HUES64 (cell line): Measurements from ENCODE around the gene ADAT1.

Source experiments
- H3K27ac ChIP-seq: 2 replicates; pipeline ENCODE4 v1.7.0; 2013; ENCODE audit warnings: low read depth, low read length, inconsistent platforms
- H3K27me3 ChIP-seq: 2 replicates; pipeline ENCODE4 v1.6.1; 2013; ENCODE audit warnings: mild to moderate bottlenecking, low read length; ENCODE audit not compliant: insufficient read depth
- H3K36me3 ChIP-seq: 2 replicates; pipeline ENCODE4 v1.6.1; 2013; ENCODE audit warnings: mild to moderate bottlenecking, low read length; ENCODE audit not compliant: insufficient read depth
- H3K4me1 ChIP-seq: 2 replicates; pipeline ENCODE4 v1.6.1; 2013; ENCODE audit warnings: mild to moderate bottlenecking, low read length, moderate library complexity; ENCODE audit not compliant: insufficient read depth
- H3K4me3 ChIP-seq: 2 replicates; pipeline ENCODE4 v1.5.1; 2013; ENCODE audit warnings: mild to moderate bottlenecking, low read length, moderate library complexity
- H3K9ac ChIP-seq: 2 replicates; pipeline ENCODE4 v1.6.1; 2013; ENCODE audit warnings: mild to moderate bottlenecking, low read depth, low read length
- H3K9me3 ChIP-seq: 2 replicates; pipeline ENCODE4 v1.6.1; 2013; ENCODE audit warnings: low read depth, low read length; ENCODE audit not compliant: insufficient read depth
- WGBS: fragments of 150-250, 120-280 bp; methylation state at CpG from one replicate; pipeline ENCODE4 v1.1.7; 2013; ENCODE audit warnings: missing lambda C conversion rate; 5-methylcytosine and 5-hydroxymethylcytosine counted together

The ADAT1 gene

GRCh38 chr16:75555707-75556430, 67.2 kb downstream of the ADAT1 start, which contains the start of gene TMEM231:
Gene TMEM231 (minus strand): TSS chr16:75556252. CDS start chr16:75556209, 43 bp downstream.
- H3K9me3 ChIP-seq = no peaks in the 10 kb centered on the region
- no peaks in the 10 kb centered on the region for H3K36me3 ChIP-seq
- peak within 1 kb of the TSS; percentile 89 for H3K4me3 ChIP-seq
- under 1% methylated on average over 75 of the region's 75 CpGs for WGBS
- H3K9ac ChIP-seq = peak within 1 kb of the TSS; percentile 71
- H3K4me1 ChIP-seq = peaks cover 18% of the 10 kb centered on the region
- H3K27ac ChIP-seq = peak within 1 kb of the TSS; percentile 55; the same call in 1 of the 2 replicates
- H3K27me3 ChIP-seq = no peaks in the 10 kb centered on the region

GRCh38 chr16:75555213-75555706, 67.8 kb downstream of the ADAT1 start:
- H3K27ac ChIP-seq = peak overlapping the region; percentile 55; the same call in 1 of the 2 replicates
- WGBS = under 1% methylated on average over 26 of the region's 26 CpGs

GRCh38 chr16:75552951-75553350, 70.1 kb downstream of the ADAT1 start:
- H3K27me3 ChIP-seq = no peaks in the 10 kb centered on the region
- H3K9ac ChIP-seq = no peak overlapping the region
- no peaks in the 10 kb centered on the region for H3K36me3 ChIP-seq
- peaks cover 15% of the 10 kb centered on the region for H3K4me1 ChIP-seq
- no peak overlapping the region for H3K4me3 ChIP-seq
- WGBS = 88% methylated on average over 2 of the region's 2 CpGs
- no peak overlapping the region for H3K27ac ChIP-seq
- H3K9me3 ChIP-seq = no peaks in the 10 kb centered on the region

More at GRCh38 chr16:75555213-75555706, 67.8 kb downstream of the ADAT1 start:
- peaks cover 20% of the 10 kb centered on the region for H3K4me1 ChIP-seq
- H3K9me3 ChIP-seq = no peaks in the 10 kb centered on the region
- no peaks in the 10 kb centered on the region for H3K27me3 ChIP-seq
- H3K4me3 ChIP-seq = peak overlapping the region; percentile 89
- H3K36me3 ChIP-seq = no peaks in the 10 kb centered on the region
- H3K9ac ChIP-seq = peak overlapping the region; percentile 71

- WGBS = 71% methylated on average over 7 of the region's 7 CpGs
- peaks cover 12% of the 10 kb centered on the region; the same call in 1 of the 2 replicates for H3K4me1 ChIP-seq
- H3K36me3 ChIP-seq = no peaks in the 10 kb centered on the region
- H3K4me3 ChIP-seq = no peak overlapping the region
- H3K9ac ChIP-seq = no peak overlapping the region
- H3K9me3 ChIP-seq = no peaks in the 10 kb centered on the region
- no peaks in the 10 kb centered on the region for H3K27me3 ChIP-seq
- peak overlapping the region; percentile 12; the same call in 1 of the 2 replicates for H3K27ac ChIP-seq
These were observed 72.8 kb downstream of the ADAT1 start for GRCh38 chr16:75550211-75550662.
